Measurements from ENCODE around the gene DCC.

The DCC gene

GRCh38 chr18:52812834-52813233 is 472.8 kb downstream of the DCC start:
- Histone ChIP-seq H3K79me2 (ENCODE audit: insufficient read depth, low read depth) (no peaks in the 10 kb centered on the region), H3K36me3 (ENCODE audit: insufficient read depth) (no peaks in the 10 kb centered on the region), H3K9ac (no peak overlapping the region), H4K20me1 (ENCODE audit: insufficient read depth) (no peaks in the 10 kb centered on the region), H2AFZ (ENCODE audit: low read depth) (no peak overlapping the region), H3K4me1 (ENCODE audit: low read depth, poor library complexity, severe bottlenecking) (no peaks in the 10 kb centered on the region), H3K4me3 (IDR thresholded peaks at IDR 0.05; ENCODE audit: insufficient read depth, low read depth, low read length) (no peak overlapping the region), H3K27me3 (ENCODE audit: insufficient read depth, low read depth) (no peaks in the 10 kb centered on the region), H3K27ac (no peak overlapping the region), H3K4me2 (no peak overlapping the region)
- TF ChIP-seq, protein P1, sequence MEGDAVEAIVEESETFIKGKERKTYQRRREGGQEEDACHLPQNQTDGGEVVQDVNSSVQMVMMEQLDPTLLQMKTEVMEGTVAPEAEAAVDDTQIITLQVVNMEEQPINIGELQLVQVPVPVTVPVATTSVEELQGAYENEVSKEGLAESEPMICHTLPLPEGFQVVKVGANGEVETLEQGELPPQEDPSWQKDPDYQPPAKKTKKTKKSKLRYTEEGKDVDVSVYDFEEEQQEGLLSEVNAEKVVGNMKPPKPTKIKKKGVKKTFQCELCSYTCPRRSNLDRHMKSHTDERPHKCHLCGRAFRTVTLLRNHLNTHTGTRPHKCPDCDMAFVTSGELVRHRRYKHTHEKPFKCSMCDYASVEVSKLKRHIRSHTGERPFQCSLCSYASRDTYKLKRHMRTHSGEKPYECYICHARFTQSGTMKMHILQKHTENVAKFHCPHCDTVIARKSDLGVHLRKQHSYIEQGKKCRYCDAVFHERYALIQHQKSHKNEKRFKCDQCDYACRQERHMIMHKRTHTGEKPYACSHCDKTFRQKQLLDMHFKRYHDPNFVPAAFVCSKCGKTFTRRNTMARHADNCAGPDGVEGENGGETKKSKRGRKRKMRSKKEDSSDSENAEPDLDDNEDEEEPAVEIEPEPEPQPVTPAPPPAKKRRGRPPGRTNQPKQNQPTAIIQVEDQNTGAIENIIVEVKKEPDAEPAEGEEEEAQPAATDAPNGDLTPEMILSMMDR (conservative IDR thresholded peaks at IDR 0.05; ENCODE audit: low read depth, low read length) = no peak

DNA sequence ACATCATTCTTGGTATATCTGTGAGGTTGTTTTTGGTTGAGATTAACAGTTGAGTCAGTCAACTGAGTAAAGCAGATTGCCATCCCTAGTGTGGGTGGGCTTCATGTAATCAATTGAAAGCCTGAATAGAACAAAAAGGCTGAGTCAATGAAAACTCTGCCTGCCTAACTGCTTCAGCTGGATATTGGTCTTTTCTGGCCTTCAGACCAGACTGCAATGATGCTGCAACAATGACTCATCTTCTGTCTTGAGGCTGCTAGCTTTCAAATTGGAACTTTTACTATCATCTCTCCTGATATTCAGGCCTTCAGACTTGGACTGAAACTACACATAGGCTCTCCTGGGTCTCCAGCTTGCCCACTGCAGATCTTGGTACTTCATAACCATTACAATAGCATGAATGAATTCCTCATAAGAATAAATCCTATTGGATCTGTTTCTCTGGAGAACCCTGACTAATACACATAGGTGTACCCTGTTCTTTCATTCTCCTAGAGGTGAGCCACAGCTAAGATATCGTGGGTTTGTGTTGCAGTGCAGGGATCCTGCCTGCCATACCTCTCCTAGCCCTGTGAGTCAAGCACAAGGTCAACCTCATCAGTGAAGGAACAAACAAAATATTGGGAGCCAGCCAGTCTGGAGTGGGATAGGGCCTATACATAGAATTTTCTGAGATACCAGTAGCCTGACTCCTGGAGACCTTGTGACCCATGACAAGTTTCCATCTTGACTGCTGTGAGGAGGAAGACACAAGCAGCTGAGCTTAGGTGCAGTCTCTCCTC is 473.8 kb downstream of the DCC start:
- Histone ChIP-seq H2AFZ (ENCODE audit: low read depth) (no peak overlapping the region), H3K36me3 (ENCODE audit: insufficient read depth) (no peaks in the 10 kb centered on the region), H4K20me1 (ENCODE audit: insufficient read depth) (no peaks in the 10 kb centered on the region), H3K9ac (no peak overlapping the region), H3K27me3 (ENCODE audit: insufficient read depth, low read depth) (no peaks in the 10 kb centered on the region), H3K27ac (no peak overlapping the region), H3K4me3 (IDR thresholded peaks at IDR 0.05; ENCODE audit: insufficient read depth, low read depth, low read length) (no peak overlapping the region), H3K4me2 (no peak overlapping the region), H3K4me1 (ENCODE audit: low read depth, poor library complexity, severe bottlenecking) (no peaks in the 10 kb centered on the region), H3K79me2 (ENCODE audit: insufficient read depth, low read depth) (no peaks in the 10 kb centered on the region)
- TF ChIP-seq, protein P1 (conservative IDR thresholded peaks at IDR 0.05; ENCODE audit: low read depth, low read length) = no peak

- H3K4me3 ChIP-seq (IDR thresholded peaks at IDR 0.05; ENCODE audit: insufficient read depth, low read depth, low read length) = no peak overlapping the region
- no peak overlapping the region for H3K27ac ChIP-seq
- no peaks in the 10 kb centered on the region for H4K20me1 ChIP-seq (ENCODE audit: insufficient read depth)
- no peaks in the 10 kb centered on the region for H3K4me1 ChIP-seq (ENCODE audit: low read depth, poor library complexity, severe bottlenecking)
- H2AFZ ChIP-seq (ENCODE audit: low read depth) = no peak overlapping the region
- no peaks in the 10 kb centered on the region for H3K79me2 ChIP-seq (ENCODE audit: insufficient read depth, low read depth)
- TF ChIP-seq, protein P1 (conservative IDR thresholded peaks at IDR 0.05; ENCODE audit: low read depth, low read length) = no peak
- H3K9ac ChIP-seq = no peak overlapping the region
- no peak overlapping the region for H3K4me2 ChIP-seq
- no peaks in the 10 kb centered on the region for H3K36me3 ChIP-seq (ENCODE audit: insufficient read depth)
- no peaks in the 10 kb centered on the region for H3K27me3 ChIP-seq (ENCODE audit: insufficient read depth, low read depth)
These were observed 475.7 kb downstream of the DCC start for GRCh38 chr18:52815651-52816050.

GRCh38 chr18:52816121-52816520 is 476.1 kb downstream of the DCC start:
- no peaks in the 10 kb centered on the region for H3K4me1 ChIP-seq (ENCODE audit: low read depth, poor library complexity, severe bottlenecking)
- no peaks in the 10 kb centered on the region for H3K36me3 ChIP-seq (ENCODE audit: insufficient read depth)
- H3K4me3 ChIP-seq (IDR thresholded peaks at IDR 0.05; ENCODE audit: insufficient read depth, low read depth, low read length) = no peak overlapping the region
- H3K9ac ChIP-seq = no peak overlapping the region
- no peaks in the 10 kb centered on the region for H3K79me2 ChIP-seq (ENCODE audit: insufficient read depth, low read depth)
- H3K27ac ChIP-seq = no peak overlapping the region
- TF ChIP-seq, protein P1 (conservative IDR thresholded peaks at IDR 0.05; ENCODE audit: low read depth, low read length) = no peak
- H2AFZ ChIP-seq (ENCODE audit: low read depth) = no peak overlapping the region
- no peak overlapping the region for H3K4me2 ChIP-seq
- H3K27me3 ChIP-seq (ENCODE audit: insufficient read depth, low read depth) = no peaks in the 10 kb centered on the region
- no peaks in the 10 kb centered on the region for H4K20me1 ChIP-seq (ENCODE audit: insufficient read depth)

Measured in KMS-11 (cell line).